Superior temporal gyrus (tissue), 1 donor: Measurements from ENCODE around the gene TTC6.

Source experiments
- DNase-seq: peaks from one replicate; pipeline ENCODE4 v3.0.0-alpha.2; 2016; ENCODE audit errors: extremely low spot score

The TTC6 gene

DNA sequence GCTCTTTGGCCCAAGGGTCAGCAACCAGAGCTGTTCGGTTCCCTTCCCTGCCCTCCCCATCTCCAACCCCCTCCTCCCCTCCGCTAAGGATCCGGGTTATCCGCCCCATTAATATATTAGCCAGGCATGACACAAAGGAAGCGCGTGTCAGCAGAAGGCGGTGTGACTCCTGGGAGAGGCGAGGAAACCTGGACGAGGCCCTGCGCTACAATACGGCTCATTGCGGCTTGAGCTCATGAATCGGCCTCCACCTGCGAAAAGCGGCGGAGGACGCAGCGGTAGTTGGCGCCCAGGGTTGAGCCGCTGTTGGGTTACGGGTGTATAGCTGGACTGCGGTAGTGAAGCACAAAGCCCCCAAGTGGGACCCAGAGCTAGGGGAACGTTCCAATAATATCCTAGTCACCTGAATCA is 10.3 kb upstream of the TTC6 start:
- no peak for DNase-seq

- DNase-seq = no peak
These were observed 9.2 kb upstream of the TTC6 start for GRCh38 chr14:37585971-37586796.

GRCh38 chr14:37586797-37587130 is 8.7 kb upstream of the TTC6 start:
- no peak for DNase-seq

DNA sequence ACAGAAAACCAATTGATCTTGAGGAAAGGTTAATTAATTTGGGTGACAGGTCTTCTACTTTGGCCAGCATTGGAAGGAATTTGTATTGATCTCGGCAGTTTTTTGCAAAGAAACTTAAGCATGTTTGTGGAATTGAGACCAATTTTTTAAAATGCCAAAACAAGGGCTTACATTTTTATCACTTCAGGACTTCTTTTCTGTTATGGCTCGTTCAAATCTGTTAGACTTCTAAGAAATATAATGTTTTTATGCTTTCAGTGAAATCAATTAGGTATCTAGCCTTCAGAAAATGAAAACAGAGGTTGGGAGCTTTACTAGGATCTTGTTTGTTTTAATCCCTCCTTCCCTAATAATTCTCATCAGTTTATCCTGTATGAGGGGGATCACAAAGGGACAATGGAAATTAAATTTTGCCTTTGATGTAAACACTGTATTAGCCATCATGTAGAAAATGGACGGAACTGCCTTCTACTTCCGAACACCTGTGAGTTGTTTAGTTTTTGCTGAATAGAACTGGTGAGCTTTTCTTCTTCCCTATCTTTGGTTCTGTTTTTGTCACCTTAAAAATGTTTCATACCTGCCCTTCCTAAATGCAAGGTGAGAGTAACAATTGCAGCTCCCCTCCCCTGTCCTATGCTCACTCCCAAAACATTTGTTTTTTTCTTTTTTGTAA is 8.2 kb upstream of the TTC6 start:
- no peak for DNase-seq

DNA sequence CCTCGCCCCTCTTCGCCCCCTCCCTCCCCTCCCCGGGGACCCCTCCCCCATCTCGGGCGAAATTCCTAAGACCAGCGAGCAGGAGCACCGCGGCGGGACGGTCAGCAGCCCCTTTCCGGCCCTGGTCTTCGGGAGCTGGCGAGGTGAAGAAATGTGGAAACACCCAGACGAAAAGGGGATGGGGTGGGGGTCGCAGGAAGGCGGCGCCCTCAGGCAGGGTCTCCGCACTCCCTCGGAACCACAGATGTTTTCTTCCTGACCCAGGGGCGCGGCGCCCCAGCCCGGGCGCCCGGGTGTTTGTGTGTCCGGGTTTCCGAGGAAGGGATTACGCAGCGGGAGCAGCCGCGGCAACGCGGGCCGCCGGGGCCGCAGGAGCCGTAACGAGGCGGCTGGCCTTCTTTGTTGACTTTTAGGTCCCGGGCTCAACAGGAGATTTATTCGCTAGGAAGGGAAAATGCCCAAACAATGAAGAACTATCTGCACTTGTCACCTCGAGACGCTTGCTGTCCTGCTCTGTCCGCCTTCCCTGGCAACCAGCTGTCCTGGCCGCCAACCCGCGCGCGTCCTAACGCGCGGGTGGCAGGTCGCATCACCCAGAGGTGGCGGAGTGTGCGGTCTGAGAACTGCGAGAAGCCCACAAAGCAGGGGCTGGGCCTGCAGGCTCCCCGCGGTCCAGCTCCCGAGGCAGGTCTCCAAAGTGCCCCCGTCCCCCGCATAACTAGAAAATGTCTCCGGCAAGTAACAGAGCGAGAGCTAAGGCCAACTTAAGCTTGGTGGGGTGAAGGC is 7.4 kb upstream of the TTC6 start:
- DNase-seq = no peak

GRCh38 chr14:37588667-37588955 is 6.8 kb upstream of the TTC6 start:
- DNase-seq = no peak

- no peak for DNase-seq
These were observed 6.3 kb upstream of the TTC6 start for GRCh38 chr14:37588956-37589714.

DNA sequence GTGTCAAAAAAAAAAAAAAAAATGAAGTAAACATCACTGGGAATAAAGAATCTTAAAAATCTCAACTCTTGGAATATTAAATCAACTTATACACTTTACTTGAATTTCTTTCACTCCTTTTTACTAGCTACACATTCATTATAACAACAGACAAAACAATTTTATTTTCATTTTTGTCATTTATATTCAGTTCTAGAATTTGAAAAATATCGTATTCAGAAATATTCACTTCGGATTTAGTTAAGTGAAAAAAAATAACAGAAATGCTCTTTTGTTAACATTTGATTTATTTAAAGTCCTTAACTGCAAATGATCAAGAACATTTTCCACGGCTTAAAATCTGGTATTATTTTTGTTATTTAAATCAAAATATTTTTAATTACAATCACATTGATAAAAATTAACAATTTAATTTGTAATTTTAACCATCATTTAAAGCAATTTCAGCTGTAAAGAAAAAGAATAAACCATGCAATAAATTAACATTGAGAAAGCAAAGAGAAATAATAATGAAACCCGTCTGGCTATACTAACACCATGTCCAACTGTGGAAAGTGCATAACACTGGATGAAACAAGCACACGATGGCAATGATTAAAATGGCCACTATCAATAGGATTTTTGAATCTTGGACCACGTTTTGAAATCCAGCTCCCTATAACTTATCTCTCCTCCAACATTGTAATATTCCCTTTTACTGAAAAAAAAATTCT is 5.6 kb upstream of the TTC6 start:
- no peak for DNase-seq

DNA sequence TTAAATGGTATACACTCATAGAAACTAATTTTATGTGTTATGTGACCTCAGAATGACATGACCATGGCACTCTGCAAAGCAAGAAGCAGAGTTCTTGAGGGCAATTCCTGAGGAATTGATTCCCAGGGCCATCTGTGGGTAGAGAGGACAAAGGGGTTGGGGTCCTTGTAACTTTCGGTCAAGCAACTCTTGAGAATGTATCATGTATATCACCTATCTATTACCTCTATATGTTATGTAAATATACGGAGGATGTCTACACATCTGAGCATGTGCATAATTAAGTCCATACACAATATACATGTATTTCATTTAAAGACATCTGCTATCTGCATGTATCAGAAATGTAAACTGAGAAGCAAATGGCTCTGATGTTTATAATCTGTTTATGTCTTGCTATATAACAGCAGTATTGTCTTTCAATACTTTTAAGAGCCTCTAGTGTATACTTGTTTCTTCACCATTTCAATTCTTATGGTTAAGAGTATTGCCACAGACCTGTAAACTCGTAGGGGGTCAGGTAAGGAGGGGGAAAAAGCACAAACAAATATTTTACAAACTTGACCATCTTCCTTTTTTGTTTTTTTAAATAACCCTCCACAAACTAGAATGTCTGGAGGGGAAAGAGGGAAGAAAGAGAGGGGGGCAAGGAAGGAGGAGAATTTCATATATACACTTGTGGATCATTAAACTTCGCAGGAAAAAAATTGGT is 4.8 kb upstream of the TTC6 start:
- DNase-seq = no peak

- DNase-seq = no peak
These were observed 4.0 kb upstream of the TTC6 start for GRCh38 chr14:37591311-37591940.

GRCh38 chr14:37591941-37592481 is 3.4 kb upstream of the TTC6 start:
- DNase-seq = no peak

DNA sequence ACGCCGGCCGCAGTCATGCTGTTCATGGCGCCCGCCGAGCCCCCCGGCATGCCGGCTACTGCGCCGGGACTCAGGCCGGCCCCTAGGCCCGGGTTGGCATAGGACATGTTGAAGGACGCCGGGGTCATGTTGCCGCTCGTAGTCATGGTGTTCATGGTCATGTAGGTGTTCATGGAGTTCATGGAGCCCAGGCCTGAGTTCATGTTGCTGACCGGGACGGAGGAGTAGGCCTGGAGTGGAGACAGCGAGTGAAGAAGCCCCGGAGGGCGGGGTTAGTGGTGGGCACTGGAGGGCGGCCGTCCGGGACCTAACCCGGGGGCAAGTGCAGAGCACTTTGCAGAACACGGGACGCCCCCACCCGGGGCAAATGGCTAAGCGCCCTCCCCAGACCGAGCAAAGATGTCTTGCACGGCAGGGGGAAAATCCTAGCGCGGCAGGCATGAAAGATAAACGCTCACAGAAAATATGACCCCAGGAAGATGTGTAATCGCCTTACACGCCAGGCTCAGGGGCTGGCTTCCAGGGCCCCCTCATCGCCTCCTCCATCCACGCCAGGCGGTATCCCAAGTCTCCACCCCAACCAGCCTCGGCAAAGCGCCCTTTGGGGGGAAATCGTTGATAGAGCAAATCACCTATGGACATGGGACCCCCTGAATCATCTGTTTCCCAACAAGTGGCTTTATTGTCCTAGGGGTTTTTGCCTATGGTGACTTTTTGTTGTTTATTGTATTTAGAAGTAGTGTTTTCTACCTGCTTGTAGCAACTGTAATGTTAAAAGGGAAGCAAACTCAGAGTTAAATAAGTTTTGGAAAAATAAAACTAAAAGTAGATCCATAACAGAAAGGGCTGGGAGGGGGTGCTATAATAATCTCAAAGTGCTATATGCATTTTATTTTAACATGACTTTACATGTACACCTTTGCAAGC is 2.7 kb upstream of the TTC6 start:
- DNase-seq = no peak

DNA sequence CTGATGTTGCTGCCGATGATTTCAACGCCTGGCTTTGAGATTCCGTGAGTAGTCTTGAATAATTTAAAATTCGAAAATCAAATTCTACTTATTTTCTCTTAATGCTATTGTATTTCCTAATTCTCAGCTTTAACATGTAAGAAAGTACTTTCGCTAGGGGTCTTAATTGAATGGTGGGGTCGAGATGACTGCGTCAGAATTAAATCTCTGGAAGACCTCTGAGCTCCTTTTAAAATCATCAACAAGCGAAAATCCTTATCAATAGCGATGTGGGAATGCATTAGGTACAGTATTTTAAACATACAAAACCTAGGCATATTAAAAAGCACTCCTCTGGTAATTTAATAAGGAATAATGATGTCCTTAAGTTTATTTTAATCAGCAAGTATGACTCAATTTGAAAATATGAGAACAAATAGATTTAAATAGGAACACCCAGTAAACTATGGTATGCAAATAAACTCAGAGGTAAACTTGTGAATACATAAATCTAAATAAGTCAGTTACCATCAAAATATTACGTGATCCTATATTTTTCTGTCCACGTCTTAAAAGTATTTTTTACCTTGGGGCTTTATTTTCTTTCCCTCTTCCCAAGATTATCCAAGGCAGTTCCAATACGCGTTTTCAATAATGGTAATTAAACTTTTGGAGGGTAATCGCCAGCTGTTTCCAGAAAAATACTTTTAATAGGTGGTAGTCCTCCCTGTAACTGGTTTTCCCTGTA is 1.8 kb upstream of the TTC6 start:
- no peak for DNase-seq

- peak; percentile 54 for DNase-seq
These were observed 1.0 kb upstream of the TTC6 start for GRCh38 chr14:37594238-37594970.

GRCh38 chr14:37595809-37596621 is 586 bp downstream of the TTC6 start:
- no peak for DNase-seq

DNA sequence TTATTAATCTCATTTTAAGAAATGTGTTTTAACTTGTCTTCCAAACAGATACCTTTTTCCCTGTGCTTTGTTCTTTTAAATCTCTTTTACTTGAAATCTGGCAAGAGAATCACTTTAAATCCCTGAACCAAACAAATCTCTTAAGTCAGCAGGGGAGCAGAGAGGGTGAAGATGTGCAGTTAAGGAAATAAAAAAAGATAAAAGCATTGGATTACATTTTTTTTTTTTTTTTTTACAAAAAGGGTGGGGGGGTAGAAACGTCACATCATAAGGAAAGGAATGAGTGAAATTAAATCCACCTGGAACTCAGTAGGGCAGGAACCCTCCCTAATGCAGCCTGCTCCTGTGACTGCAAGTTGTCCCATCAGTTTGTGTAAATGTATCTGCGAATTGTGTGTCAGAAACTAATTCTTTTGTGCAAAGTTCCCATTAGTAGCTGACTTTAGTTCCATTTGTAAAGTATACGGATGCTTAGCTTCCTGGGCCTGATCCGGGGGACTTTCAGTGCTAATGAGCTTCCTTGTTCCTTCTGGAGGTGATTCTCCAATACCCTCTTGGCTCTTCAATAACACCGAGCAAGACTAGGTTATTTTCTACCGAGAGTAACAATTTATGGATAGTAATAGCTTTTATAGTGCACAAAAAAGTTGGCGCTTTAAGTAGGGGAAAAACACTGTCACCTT is 1.5 kb downstream of the TTC6 start:
- DNase-seq = no peak
